Smooth muscle cell (in vitro differentiated cells): ENCODE results near the gene GADD45B. TPM values are rescaled to one million over a fixed set of nuclear protein-coding genes. Genes with fewer than 3 reads are reported as not detected.

Source experiments
- DNase-seq: peaks from one replicate; lab custom pipeline; 2025; ENCODE audit not compliant: unreplicated experiment; lab: John Stamatoyannopoulos, UW
- H2AFZ ChIP-seq: fragments of 200-600 bp; sonication (generic); 2 replicates; pipeline ENCODE4 v1.6.0; 2016; ENCODE audit warnings: antibody characterized with exemption, low read depth, mild to moderate bottlenecking
- H3F3A ChIP-seq: fragments of 200-600 bp; sonication (generic); 2 replicates; pipeline ENCODE4 v1.6.0; 2017; ENCODE audit warnings: antibody characterized with exemption, low read depth
- H3K27ac ChIP-seq: fragments of 200-600 bp; sonication (generic); 2 replicates; pipeline ENCODE4 v1.5.1; 2016; ENCODE audit warnings: low read depth, mild to moderate bottlenecking
- H3K27me3 ChIP-seq: fragments of 200-600 bp; sonication (generic); 2 replicates; pipeline ENCODE4 v1.6.1; 2016; ENCODE audit warnings: low read depth, mild to moderate bottlenecking
- H3K36me3 ChIP-seq: fragments of 200-600 bp; sonication (generic); 2 replicates; pipeline ENCODE4 v1.5.1; 2016; ENCODE audit warnings: low read depth
- H3K4me1 ChIP-seq: fragments of 200-600 bp; sonication (generic); 2 replicates; pipeline ENCODE4 v1.5.1; 2016; ENCODE audit warnings: low read depth
- H3K4me2 ChIP-seq: fragments of 200-600 bp; sonication (generic); 2 replicates; pipeline ENCODE4 v1.6.0; 2016; ENCODE audit warnings: mild to moderate bottlenecking
- H3K4me3 ChIP-seq: fragments of 200-600 bp; sonication (generic); 2 replicates; pipeline ENCODE4 v1.5.1; 2016; ENCODE audit warnings: mild to moderate bottlenecking
- H3K79me2 ChIP-seq: fragments of 200-600 bp; sonication (generic); 2 replicates; pipeline ENCODE4 v1.6.0; 2016; ENCODE audit warnings: low read depth, mild to moderate bottlenecking
- H3K9ac ChIP-seq: fragments of 200-600 bp; sonication (generic); 2 replicates; pipeline ENCODE4 v1.6.0; 2016; ENCODE audit warnings: low read depth
- H3K9me3 ChIP-seq: fragments of 200-600 bp; sonication (generic); replicated peaks from 2 replicates; pipeline ENCODE4 v1.5.1; 2016; ENCODE audit warnings: low read depth
- H4K20me1 ChIP-seq: fragments of 200-600 bp; sonication (generic); 2 replicates; pipeline ENCODE4 v1.6.0; 2016; ENCODE audit warnings: low read depth
- CTCF ChIP-seq: fragments of 200-600 bp; sonication (generic); IDR thresholded peaks from 2 replicates; pipeline ENCODE4 v1.5.1; 2017; ENCODE audit warnings: borderline replicate concordance, mild to moderate bottlenecking, antibody characterized with exemption; ENCODE audit not compliant: insufficient read depth, poor library complexity, severe bottlenecking
- WGBS: methylation state at CpG from one replicate; pipeline ENCODE4 v1.1.7; 2016; ENCODE audit warnings: low lambda C conversion rate; 5-methylcytosine and 5-hydroxymethylcytosine counted together
- microRNA-seq: library from miRNA; unstranded; fragments of <30 nt; microRNA quantifications from one replicate; pipeline ENCODE4, GENCODE V29; 2016; ENCODE audit warnings: borderline number of aligned reads
- polyA plus RNA-seq: library from polyadenylated mRNA; unstranded; fragments of >200 nt; fragmentation: Nextera tagmentation; extraction: Ambion mirVana; gene quantifications from 2 replicates; pipeline ENCODE4 v1.2.1, GENCODE V29; 2016
- small RNA-seq: library from RNA; depleted of rRNA; stranded (forward); fragments of <200 nt; gene quantifications from one replicate; pipeline ENCODE3, GENCODE V24; 2014
- total RNA-seq: library from RNA; depleted of rRNA; stranded (reverse); fragments of >200 nt; gene quantifications from 2 replicates; pipeline ENCODE4 v1.2.3, GENCODE V29; 2014

The GADD45B gene
- total and polyA plus RNA-seq, 2 experiments from 2014 or later = 252 to 533 TPM

- Histone ChIP-seq H3K79me2 (no peaks in the 10 kb centered on the region), H3K36me3 (no peaks in the 10 kb centered on the region), H3K4me3 (no peak overlapping the region), H3K4me1 (peaks cover 12% of the 10 kb centered on the region), H3F3A (peaks cover 26% of the 10 kb centered on the region), H3K4me2 (peak overlapping the region; percentile 75), H2AFZ (no peak overlapping the region), H3K9ac (peak overlapping the region; percentile 25), H3K27ac (peak overlapping the region; percentile 85), H3K9me3 (no peaks in the 10 kb centered on the region), H3K27me3 (no peaks in the 10 kb centered on the region), H4K20me1 (no peaks in the 10 kb centered on the region)
- 41% methylated on average over 39 of the region's 45 CpGs for WGBS
- peak; percentile 30 for DNase-seq
- TF ChIP-seq CTCF = no peak
Observed at GRCh38 chr19:2524840-2525723, 49.2 kb downstream of the GADD45B start.

- H3K27me3 ChIP-seq = no peaks in the 10 kb centered on the region
- TF ChIP-seq CTCF = no peak
- H3K79me2 ChIP-seq = no peaks in the 10 kb centered on the region
- DNase-seq = no peak
- no peaks in the 10 kb centered on the region for H3K9me3 ChIP-seq
- no peak overlapping the region for H3K27ac ChIP-seq
- no peak overlapping the region for H2AFZ ChIP-seq
- no peak overlapping the region for H3K4me2 ChIP-seq
- no peaks in the 10 kb centered on the region for H4K20me1 ChIP-seq
- H3K4me3 ChIP-seq = no peak overlapping the region
- peaks cover 22% of the 10 kb centered on the region for H3F3A ChIP-seq
- peaks cover 12% of the 10 kb centered on the region for H3K4me1 ChIP-seq
- WGBS = 89% methylated on average over 14 of the region's 14 CpGs
- H3K36me3 ChIP-seq = no peaks in the 10 kb centered on the region
- no peak overlapping the region for H3K9ac ChIP-seq
Observed at GRCh38 chr19:2527171-2527570, 51.2 kb downstream of the GADD45B start.

GRCh38 chr19:2527686-2528085, 51.8 kb downstream of the GADD45B start:
- no peaks in the 10 kb centered on the region for H4K20me1 ChIP-seq
- H3K9ac ChIP-seq = no peak overlapping the region
- H3F3A ChIP-seq = peaks cover 21% of the 10 kb centered on the region
- 82% methylated on average over 4 of the region's 4 CpGs for WGBS
- no peaks in the 10 kb centered on the region for H3K27me3 ChIP-seq
- H3K4me3 ChIP-seq = no peak overlapping the region
- no peaks in the 10 kb centered on the region for H3K9me3 ChIP-seq
- H3K4me1 ChIP-seq = peaks cover 12% of the 10 kb centered on the region
- no peak overlapping the region for H3K27ac ChIP-seq
- H3K36me3 ChIP-seq = no peaks in the 10 kb centered on the region
- no peak overlapping the region for H3K4me2 ChIP-seq
- DNase-seq = no peak
- no peak for TF ChIP-seq CTCF
- H2AFZ ChIP-seq = no peak overlapping the region
- no peaks in the 10 kb centered on the region for H3K79me2 ChIP-seq

Small RNAs within 50 kb of the gene (microRNA-seq; reads per million reads assigned to microRNA genes)
- gene MIR7108 = not detected

Small RNAs within 50 kb of the gene (small RNA-seq; reads per million reads assigned to genes)
- not detected for gene RNU6-993P

Other genes with a start within 250 kb of the GADD45B start
- gene PLEKHJ1, start 239.8 kb upstream of the GADD45B start, total RNA-seq = 36.0 and 38.6 TPM in 2 replicates
- 76.5 and 94.5 TPM in 2 replicates for gene PLEKHJ1, start 239.8 kb upstream of the GADD45B start, polyA plus RNA-seq
- 8.4 and 28.5 TPM in 2 replicates for gene SF3A2, start 239.3 kb upstream of the GADD45B start, total RNA-seq
- 63.0 and 78.1 TPM in 2 replicates for gene SF3A2, start 239.3 kb upstream of the GADD45B start, polyA plus RNA-seq
- gene AMH, start 226.8 kb upstream of the GADD45B start, total RNA-seq = 2.9 and 3.5 TPM in 2 replicates
- 12.6 and 20.7 TPM in 2 replicates for gene AMH, start 226.8 kb upstream of the GADD45B start, polyA plus RNA-seq
- gene JSRP1, start 219.7 kb upstream of the GADD45B start, total RNA-seq = not detected in 2 replicates
- gene JSRP1, start 219.7 kb upstream of the GADD45B start, polyA plus RNA-seq = 0.59 TPM in 1 of 2 replicates, not detected in the other
- not detected in 2 replicates for gene PEAK3, start 194.0 kb upstream of the GADD45B start, total RNA-seq
- gene PEAK3, start 194.0 kb upstream of the GADD45B start, polyA plus RNA-seq = 0.37 and 0.71 TPM in 2 replicates
- gene LINGO3, start 168.0 kb upstream of the GADD45B start, total RNA-seq = not detected in 2 replicates
- gene LINGO3, start 168.0 kb upstream of the GADD45B start, polyA plus RNA-seq = 0.31 and 1.2 TPM in 2 replicates
- 164 and 186 TPM in 2 replicates for gene LSM7, start 147.5 kb upstream of the GADD45B start, total RNA-seq
- 158 and 161 TPM in 2 replicates for gene LSM7, start 147.5 kb upstream of the GADD45B start, polyA plus RNA-seq
- gene SPPL2B, start 147.4 kb upstream of the GADD45B start, total RNA-seq = 21.1 and 54.7 TPM in 2 replicates
- 53.6 and 63.5 TPM in 2 replicates for gene SPPL2B, start 147.4 kb upstream of the GADD45B start, polyA plus RNA-seq
- gene TMPRSS9, start 115.9 kb upstream of the GADD45B start, total RNA-seq = not detected in 2 replicates
- 0.05 and 0.63 TPM in 2 replicates for gene TMPRSS9, start 115.9 kb upstream of the GADD45B start, polyA plus RNA-seq
- gene TIMM13, start 48.5 kb upstream of the GADD45B start, total RNA-seq = 14.1 and 20.0 TPM in 2 replicates
- gene TIMM13, start 48.5 kb upstream of the GADD45B start, polyA plus RNA-seq = 107 and 119 TPM in 2 replicates
- gene LMNB2, start 19.2 kb upstream of the GADD45B start, total RNA-seq = 21.7 and 25.5 TPM in 2 replicates
- gene LMNB2, start 19.2 kb upstream of the GADD45B start, polyA plus RNA-seq = 29.5 and 41.8 TPM in 2 replicates
- 1.7 and 2.1 TPM in 2 replicates for gene GNG7, start 226.6 kb downstream of the GADD45B start, total RNA-seq
- 2.3 and 2.6 TPM in 2 replicates for gene GNG7, start 226.6 kb downstream of the GADD45B start, polyA plus RNA-seq
- 6.7 and 7.9 TPM in 2 replicates for gene DIRAS1, start 245.2 kb downstream of the GADD45B start, total RNA-seq
- gene DIRAS1, start 245.2 kb downstream of the GADD45B start, polyA plus RNA-seq = 7.2 and 11.3 TPM in 2 replicates